Measurements from ENCODE around the gene AGR3.

The AGR3 gene

DNA sequence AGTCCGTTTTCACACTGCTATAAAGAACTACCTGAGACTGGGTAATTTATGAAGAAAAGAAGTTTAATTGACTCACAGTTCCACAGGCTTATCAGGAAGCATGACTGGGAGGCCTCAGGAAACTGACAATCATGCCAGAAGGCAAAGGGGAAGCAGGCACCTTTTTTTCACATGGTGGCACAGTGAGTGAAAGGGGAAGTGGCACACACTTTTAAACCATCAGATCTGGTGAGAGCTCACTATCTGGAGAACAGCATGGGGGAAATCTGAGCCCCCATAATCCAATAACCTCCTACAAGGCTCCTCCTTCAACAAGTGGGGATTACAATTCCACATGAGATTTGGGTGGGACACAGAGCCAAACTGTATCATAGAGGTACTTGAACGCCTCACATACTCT, 30.0 kb downstream of the AGR3 start:
- H3K4me1 ChIP-seq (ENCODE audit: control insufficient read depth, insufficient read depth, low read length, unreplicated experiment) = no peaks in the 10 kb centered on the region
- no peak overlapping the region for H3K27ac ChIP-seq (ENCODE audit: low read depth, low read length)
- no peaks in the 10 kb centered on the region for H3K27me3 ChIP-seq (ENCODE audit: insufficient read depth, low read length)
- H2AFZ ChIP-seq (ENCODE audit: low read length, unreplicated experiment) = no peak overlapping the region
- H3K36me3 ChIP-seq (ENCODE audit: insufficient read depth, low read length) = no peaks in the 10 kb centered on the region
- H3K79me2 ChIP-seq (ENCODE audit: control insufficient read depth, insufficient read depth, low read length, unreplicated experiment) = no peaks in the 10 kb centered on the region
- no peak overlapping the region for H3K4me3 ChIP-seq (ENCODE audit: low read depth, low read length)

DNA sequence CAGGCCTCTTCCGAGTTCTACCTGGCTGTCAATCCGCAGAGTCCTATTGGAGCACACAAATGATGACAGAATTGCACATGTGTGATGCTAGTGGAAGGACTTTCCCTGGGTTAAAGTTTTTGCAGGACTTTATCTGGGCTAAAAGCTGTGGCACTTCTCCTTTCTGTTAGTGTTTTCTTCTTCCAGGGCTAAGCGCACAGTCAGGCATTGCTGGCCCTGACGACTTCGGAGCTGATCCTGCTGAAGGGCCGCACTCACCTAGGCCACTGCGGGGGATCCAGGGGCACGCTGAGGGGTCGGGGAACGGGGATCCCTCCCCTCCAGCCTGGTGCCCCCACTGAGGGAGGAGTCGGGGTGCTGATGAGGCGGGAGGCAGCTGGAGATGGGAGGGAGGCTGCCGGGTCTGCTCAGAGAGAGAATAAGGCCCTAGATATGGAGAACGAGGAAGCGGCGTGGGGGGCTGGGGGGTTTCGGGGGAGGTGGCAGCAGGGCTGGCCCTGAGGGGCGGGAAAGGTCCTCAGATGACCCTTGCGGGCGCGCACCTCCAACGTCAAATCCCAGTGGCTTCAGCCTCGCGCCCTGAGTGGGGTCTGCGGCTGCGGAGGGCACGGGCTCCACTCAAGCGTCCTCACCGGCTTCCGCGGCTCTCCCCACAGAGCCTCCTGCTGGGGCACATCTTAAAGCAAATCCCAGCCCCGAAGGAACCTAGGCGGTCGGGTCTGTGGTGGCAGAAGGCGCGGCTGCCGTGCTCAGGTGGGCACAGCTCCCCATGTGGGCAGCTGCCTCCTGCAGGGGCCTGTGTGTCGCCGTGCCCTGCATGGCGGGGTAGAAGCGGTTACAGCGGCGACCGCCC, 30.9 kb downstream of the AGR3 start:
- Histone ChIP-seq H3K4me1 (ENCODE audit: control insufficient read depth, insufficient read depth, low read length, unreplicated experiment) (no peaks in the 10 kb centered on the region), H3K36me3 (ENCODE audit: insufficient read depth, low read length) (no peaks in the 10 kb centered on the region), H3K79me2 (ENCODE audit: control insufficient read depth, insufficient read depth, low read length, unreplicated experiment) (no peaks in the 10 kb centered on the region), H2AFZ (ENCODE audit: low read length, unreplicated experiment) (no peak overlapping the region), H3K27me3 (ENCODE audit: insufficient read depth, low read length) (no peaks in the 10 kb centered on the region), H3K27ac (ENCODE audit: low read depth, low read length) (no peak overlapping the region), H3K4me3 (ENCODE audit: low read depth, low read length) (no peak overlapping the region)

DNA sequence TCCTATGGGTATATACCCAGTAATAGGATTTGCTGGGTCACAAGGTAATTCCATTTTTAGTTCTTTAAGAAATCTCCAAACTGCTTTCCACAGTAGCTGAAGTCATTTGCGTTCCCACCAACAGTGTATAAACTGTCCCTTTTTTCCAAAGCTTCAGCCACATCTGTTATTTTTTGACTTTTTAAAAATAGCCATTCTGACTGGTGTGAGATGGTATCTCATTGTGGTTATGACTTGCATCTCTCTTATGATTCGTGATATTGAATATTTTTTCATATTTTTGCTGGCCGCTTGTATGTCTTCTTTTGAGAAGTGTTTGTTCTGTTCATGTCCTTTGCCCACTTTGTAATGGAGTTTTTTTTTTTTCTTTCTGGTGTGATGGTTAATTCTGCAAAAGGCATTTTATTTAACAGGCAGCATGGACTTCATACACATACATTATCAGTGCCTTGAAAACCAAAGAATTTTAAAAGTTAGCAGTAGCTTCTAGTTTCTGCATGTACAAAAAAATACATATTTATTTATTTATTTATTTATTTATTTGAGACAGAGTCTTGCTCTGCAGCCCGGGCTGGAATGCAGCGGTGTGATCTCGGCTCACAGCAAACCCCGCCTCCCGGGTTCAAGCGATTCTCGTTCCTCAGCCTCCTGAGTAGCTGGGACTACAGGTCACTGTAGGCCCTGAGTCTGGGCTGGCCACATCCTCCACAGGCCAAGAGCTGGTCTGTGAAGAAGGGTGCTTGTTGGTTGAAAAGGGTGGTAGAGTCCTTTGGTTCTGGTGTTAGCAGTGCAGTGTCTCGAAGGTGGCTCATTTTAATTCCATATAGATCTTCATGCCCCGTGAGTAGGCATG, 32.3 kb downstream of the AGR3 start:
- no peaks in the 10 kb centered on the region for H3K36me3 ChIP-seq (ENCODE audit: insufficient read depth, low read length)
- H3K4me1 ChIP-seq (ENCODE audit: control insufficient read depth, insufficient read depth, low read length, unreplicated experiment) = no peaks in the 10 kb centered on the region
- no peak overlapping the region for H3K4me3 ChIP-seq (ENCODE audit: low read depth, low read length)
- H2AFZ ChIP-seq (ENCODE audit: low read length, unreplicated experiment) = no peak overlapping the region
- no peak overlapping the region for H3K27ac ChIP-seq (ENCODE audit: low read depth, low read length)
- H3K27me3 ChIP-seq (ENCODE audit: insufficient read depth, low read length) = no peaks in the 10 kb centered on the region
- H3K79me2 ChIP-seq (ENCODE audit: control insufficient read depth, insufficient read depth, low read length, unreplicated experiment) = no peaks in the 10 kb centered on the region

DNA sequence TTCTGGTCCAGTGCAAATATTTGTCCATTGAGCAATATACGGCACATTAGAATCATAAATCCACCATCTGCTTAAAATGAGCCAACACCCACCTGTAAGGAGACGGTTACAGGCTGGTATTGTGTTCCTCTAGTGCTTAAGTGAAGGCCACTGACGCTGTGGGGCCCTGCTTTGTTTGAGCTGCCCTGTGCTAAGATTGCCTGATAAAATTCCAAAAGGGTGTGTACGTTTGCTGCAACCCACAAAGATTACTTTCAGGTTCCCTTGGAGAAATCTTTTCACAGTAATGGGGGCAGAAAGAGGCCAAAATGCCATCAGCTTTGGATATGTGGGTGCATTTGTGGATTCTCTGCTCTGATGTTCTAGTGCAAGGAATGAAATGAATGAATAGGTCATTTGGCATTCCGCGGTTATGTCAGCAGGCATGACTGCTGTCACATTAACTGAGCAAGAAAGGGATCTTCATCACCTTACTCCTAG, 34.4 kb downstream of the AGR3 start:
- H3K4me3 ChIP-seq (ENCODE audit: low read depth, low read length) = no peak overlapping the region
- H3K79me2 ChIP-seq (ENCODE audit: control insufficient read depth, insufficient read depth, low read length, unreplicated experiment) = no peaks in the 10 kb centered on the region
- no peaks in the 10 kb centered on the region for H3K4me1 ChIP-seq (ENCODE audit: control insufficient read depth, insufficient read depth, low read length, unreplicated experiment)
- no peak overlapping the region for H2AFZ ChIP-seq (ENCODE audit: low read length, unreplicated experiment)
- H3K27ac ChIP-seq (ENCODE audit: low read depth, low read length) = no peak overlapping the region
- H3K27me3 ChIP-seq (ENCODE audit: insufficient read depth, low read length) = no peaks in the 10 kb centered on the region
- H3K36me3 ChIP-seq (ENCODE audit: insufficient read depth, low read length) = no peaks in the 10 kb centered on the region

DNA sequence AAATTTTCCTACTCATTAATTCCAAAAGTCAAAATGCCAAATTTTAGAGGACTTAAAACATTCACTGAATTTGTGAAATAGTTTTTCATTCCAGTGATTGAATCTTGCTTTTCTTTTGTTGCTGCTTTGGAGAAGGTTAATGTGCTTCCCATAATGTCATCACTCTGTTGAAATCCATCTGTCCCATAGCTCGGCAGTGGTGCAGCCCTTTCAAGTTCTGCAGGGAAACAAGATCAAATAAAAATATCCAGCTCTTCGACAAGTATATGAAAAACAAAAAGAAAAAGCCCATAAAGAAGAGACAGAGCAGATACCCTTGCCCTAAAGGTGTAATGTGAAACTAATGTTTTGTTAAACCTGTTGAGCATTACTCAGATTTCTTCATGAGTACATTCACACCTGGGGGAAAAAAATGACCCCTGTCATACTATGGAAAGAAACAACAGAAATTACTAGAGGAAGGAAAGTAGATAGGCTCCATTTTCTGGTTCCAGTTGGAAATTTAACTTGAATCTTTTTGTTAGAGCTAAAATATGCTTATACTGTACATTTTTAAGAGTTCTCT, 35.1 kb downstream of the AGR3 start:
- Histone ChIP-seq H3K27me3 (ENCODE audit: insufficient read depth, low read length) (no peaks in the 10 kb centered on the region), H3K27ac (ENCODE audit: low read depth, low read length) (no peak overlapping the region), H3K4me1 (ENCODE audit: control insufficient read depth, insufficient read depth, low read length, unreplicated experiment) (no peaks in the 10 kb centered on the region), H3K36me3 (ENCODE audit: insufficient read depth, low read length) (no peaks in the 10 kb centered on the region), H2AFZ (ENCODE audit: low read length, unreplicated experiment) (no peak overlapping the region), H3K79me2 (ENCODE audit: control insufficient read depth, insufficient read depth, low read length, unreplicated experiment) (no peaks in the 10 kb centered on the region), H3K4me3 (ENCODE audit: low read depth, low read length) (no peak overlapping the region)

DNA sequence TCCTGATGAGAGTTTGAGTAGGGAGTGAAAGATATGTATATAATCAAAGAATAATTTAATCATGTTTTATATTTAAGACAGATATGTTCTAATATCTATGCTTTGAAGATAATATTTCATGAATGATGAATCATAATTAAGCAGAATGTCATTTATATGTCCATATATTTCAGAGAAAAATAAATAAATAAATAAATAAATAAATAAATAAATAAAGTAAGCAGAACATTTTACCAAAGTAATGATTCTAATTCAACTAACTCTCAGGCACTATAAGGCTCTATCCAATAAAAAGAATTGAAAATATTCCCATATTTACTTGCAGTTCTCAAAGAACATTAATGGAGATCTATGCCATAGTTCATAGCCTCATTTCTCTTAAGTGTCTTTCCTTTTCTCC, 36.0 kb downstream of the AGR3 start:
- Histone ChIP-seq H2AFZ (ENCODE audit: low read length, unreplicated experiment) (no peak overlapping the region), H3K79me2 (ENCODE audit: control insufficient read depth, insufficient read depth, low read length, unreplicated experiment) (no peaks in the 10 kb centered on the region), H3K36me3 (ENCODE audit: insufficient read depth, low read length) (no peaks in the 10 kb centered on the region), H3K4me1 (ENCODE audit: control insufficient read depth, insufficient read depth, low read length, unreplicated experiment) (no peaks in the 10 kb centered on the region), H3K27me3 (ENCODE audit: insufficient read depth, low read length) (no peaks in the 10 kb centered on the region), H3K4me3 (ENCODE audit: low read depth, low read length) (no peak overlapping the region), H3K27ac (ENCODE audit: low read depth, low read length) (no peak overlapping the region)

DNA sequence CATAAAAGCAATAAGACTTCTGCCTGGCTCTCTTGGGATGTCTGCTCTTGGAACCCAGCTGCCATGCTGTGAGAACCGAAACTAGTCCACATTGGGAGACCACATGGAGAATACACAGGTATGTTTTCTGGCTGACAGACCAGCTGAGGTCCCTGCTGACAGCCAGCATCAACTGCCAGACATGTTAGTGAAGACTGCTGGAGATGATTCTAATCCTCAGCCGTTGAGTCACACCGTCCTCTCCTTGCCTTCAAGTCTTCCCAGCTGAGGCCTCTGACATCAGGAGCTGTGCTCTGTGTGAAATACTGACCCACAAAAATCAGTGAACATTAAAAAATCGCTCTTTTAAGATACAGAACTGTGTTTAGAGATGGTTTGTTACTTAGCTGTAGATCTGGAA, 40.1 kb downstream of the AGR3 start:
- Histone ChIP-seq H3K36me3 (ENCODE audit: insufficient read depth, low read length) (no peaks in the 10 kb centered on the region), H2AFZ (ENCODE audit: low read length, unreplicated experiment) (no peak overlapping the region), H3K4me1 (ENCODE audit: control insufficient read depth, insufficient read depth, low read length, unreplicated experiment) (no peaks in the 10 kb centered on the region), H3K27ac (ENCODE audit: low read depth, low read length) (no peak overlapping the region), H3K27me3 (ENCODE audit: insufficient read depth, low read length) (no peaks in the 10 kb centered on the region), H3K79me2 (ENCODE audit: control insufficient read depth, insufficient read depth, low read length, unreplicated experiment) (no peaks in the 10 kb centered on the region), H3K4me3 (ENCODE audit: low read depth, low read length) (no peak overlapping the region)

GRCh38 chr7:16840094-16840493, 41.7 kb downstream of the AGR3 start:
- Histone ChIP-seq H3K36me3 (ENCODE audit: insufficient read depth, low read length) (no peaks in the 10 kb centered on the region), H3K79me2 (ENCODE audit: control insufficient read depth, insufficient read depth, low read length, unreplicated experiment) (no peaks in the 10 kb centered on the region), H3K27ac (ENCODE audit: low read depth, low read length) (no peak overlapping the region), H3K4me1 (ENCODE audit: control insufficient read depth, insufficient read depth, low read length, unreplicated experiment) (no peaks in the 10 kb centered on the region), H2AFZ (ENCODE audit: low read length, unreplicated experiment) (no peak overlapping the region), H3K27me3 (ENCODE audit: insufficient read depth, low read length) (no peaks in the 10 kb centered on the region), H3K4me3 (ENCODE audit: low read depth, low read length) (no peak overlapping the region)

- H3K79me2 ChIP-seq (ENCODE audit: control insufficient read depth, insufficient read depth, low read length, unreplicated experiment) = no peaks in the 10 kb centered on the region
- no peak overlapping the region for H3K4me3 ChIP-seq (ENCODE audit: low read depth, low read length)
- no peak overlapping the region for H3K27ac ChIP-seq (ENCODE audit: low read depth, low read length)
- no peaks in the 10 kb centered on the region for H3K27me3 ChIP-seq (ENCODE audit: insufficient read depth, low read length)
- no peak overlapping the region for H2AFZ ChIP-seq (ENCODE audit: low read length, unreplicated experiment)
- H3K4me1 ChIP-seq (ENCODE audit: control insufficient read depth, insufficient read depth, low read length, unreplicated experiment) = no peaks in the 10 kb centered on the region
- H3K36me3 ChIP-seq (ENCODE audit: insufficient read depth, low read length) = no peaks in the 10 kb centered on the region
Observed at GRCh38 chr7:16839646-16840045, 42.1 kb downstream of the AGR3 start.

DNA sequence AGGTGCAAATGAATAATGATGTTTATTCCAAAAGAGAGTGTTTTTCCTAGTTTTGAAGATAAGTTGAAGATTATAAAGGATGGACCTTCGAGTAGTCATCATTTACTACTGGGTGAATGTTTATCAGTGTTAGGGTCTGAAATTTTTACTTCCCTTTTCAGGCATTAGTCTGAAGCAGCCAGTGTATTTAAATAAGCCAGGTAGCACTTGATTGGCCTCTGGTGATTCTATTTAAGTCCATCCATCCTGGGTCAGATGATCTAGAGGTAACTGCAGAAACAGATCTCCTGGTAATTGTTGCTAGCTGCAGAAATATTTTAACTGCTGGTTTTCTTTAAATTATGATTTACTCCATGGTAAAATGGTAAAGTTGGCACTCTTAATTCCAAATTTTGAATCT, 42.9 kb downstream of the AGR3 start:
- Histone ChIP-seq H3K79me2 (ENCODE audit: control insufficient read depth, insufficient read depth, low read length, unreplicated experiment) (no peaks in the 10 kb centered on the region), H3K36me3 (ENCODE audit: insufficient read depth, low read length) (no peaks in the 10 kb centered on the region), H3K4me3 (ENCODE audit: low read depth, low read length) (no peak overlapping the region), H3K27me3 (ENCODE audit: insufficient read depth, low read length) (no peaks in the 10 kb centered on the region), H3K4me1 (ENCODE audit: control insufficient read depth, insufficient read depth, low read length, unreplicated experiment) (no peaks in the 10 kb centered on the region), H3K27ac (ENCODE audit: low read depth, low read length) (no peak overlapping the region), H2AFZ (ENCODE audit: low read length, unreplicated experiment) (no peak overlapping the region)

Measured in ACC112 (cell line).